WTC11 (cell line): ENCODE results near the gene LBHD1. TPM values are rescaled to one million over a fixed set of nuclear protein-coding genes. Genes with fewer than 3 reads are reported as not detected.

ENCODE experiments used
- ATF1 ChIP-seq: sonication (generic); formaldehyde crosslinking; IDR thresholded peaks from 2 replicates; pipeline ENCODE4 v1.8.1; 2023; ENCODE audit warnings: mild to moderate bottlenecking, moderate library complexity, missing genetic modification reagents
- CREM ChIP-seq: sonication (generic); formaldehyde crosslinking; IDR thresholded peaks from 2 replicates; pipeline ENCODE4 v1.8.1; 2022; ENCODE audit warnings: mild to moderate bottlenecking, missing genetic modification reagents, moderate library complexity
- ETV6 ChIP-seq: sonication (generic); formaldehyde crosslinking; IDR thresholded peaks from 2 replicates; pipeline ENCODE4 v1.8.1; 2022; ENCODE audit warnings: mild to moderate bottlenecking, missing genetic modification reagents
- FOXJ3 ChIP-seq: sonication (generic); formaldehyde crosslinking; IDR thresholded peaks from 2 replicates; pipeline ENCODE4 v1.9.0; 2021; ENCODE audit warnings: missing genetic modification reagents, mild to moderate bottlenecking, borderline replicate concordance
- FOXK1 ChIP-seq: sonication (generic); formaldehyde crosslinking; IDR thresholded peaks from 2 replicates; pipeline ENCODE4 v1.8.0; 2022; ENCODE audit warnings: mild to moderate bottlenecking, moderate library complexity, missing genetic modification reagents
- GABPB1 ChIP-seq: sonication (generic); formaldehyde crosslinking; IDR thresholded peaks from 2 replicates; pipeline ENCODE4 v1.8.1; 2023; ENCODE audit warnings: mild to moderate bottlenecking, missing genetic modification reagents
- GRHL2 ChIP-seq: fragments of 250-450 bp; sonication (Bioruptor Pico); IDR thresholded peaks from 2 replicates; pipeline ENCODE4 v1.8.0; 2022; ENCODE audit warnings: mild to moderate bottlenecking, moderate library complexity; ENCODE audit not compliant: insufficient replicate concordance, severe bottlenecking
- JAZF1 ChIP-seq: fragments of 250-450 bp; sonication (Bioruptor Pico); IDR thresholded peaks from 2 replicates; pipeline ENCODE4 v1.9.0; 2021; ENCODE audit warnings: moderate library complexity, mild to moderate bottlenecking, inconsistent platforms
- KAT7 ChIP-seq: sonication (generic); formaldehyde crosslinking; IDR thresholded peaks from 2 replicates; pipeline ENCODE4 v1.8.1; 2023; ENCODE audit warnings: missing genetic modification reagents, mild to moderate bottlenecking, borderline replicate concordance
- NFYB ChIP-seq: sonication (generic); formaldehyde crosslinking; conservative IDR thresholded peaks from 2 replicates; pipeline ENCODE4 v1.8.0; 2022; ENCODE audit warnings: low read depth, missing genetic modification reagents
- SP1 ChIP-seq: sonication (generic); formaldehyde crosslinking; conservative IDR thresholded peaks from 2 replicates; pipeline ENCODE4 v1.8.1; 2022; ENCODE audit warnings: missing genetic modification reagents
- TEAD1 ChIP-seq: sonication (generic); formaldehyde crosslinking; IDR thresholded peaks from 2 replicates; pipeline ENCODE4 v1.8.0; 2022; ENCODE audit warnings: mild to moderate bottlenecking, missing genetic modification reagents
- TEAD4 ChIP-seq: sonication (generic); formaldehyde crosslinking; IDR thresholded peaks from 2 replicates; pipeline ENCODE4 v1.8.0; 2022; ENCODE audit warnings: mild to moderate bottlenecking, missing genetic modification reagents
- ZBTB21 ChIP-seq: sonication (generic); formaldehyde crosslinking; IDR thresholded peaks from 2 replicates; pipeline ENCODE4 v1.8.1; 2023; ENCODE audit warnings: mild to moderate bottlenecking, missing genetic modification reagents, borderline replicate concordance
- ZNF138 ChIP-seq: sonication (generic); formaldehyde crosslinking; conservative IDR thresholded peaks from 2 replicates; pipeline ENCODE4 v1.8.1; 2022; ENCODE audit warnings: mild to moderate bottlenecking, moderate library complexity, missing genetic modification reagents
- ZNF671 ChIP-seq: fragments of 250-450 bp; sonication (Bioruptor Pico); IDR thresholded peaks from 2 replicates; pipeline ENCODE4 v1.8.0; 2021; ENCODE audit warnings: mild to moderate bottlenecking
- total RNA-seq: library from RNA; stranded (reverse); gene quantifications from 3 replicates; pipeline ENCODE4 v1.2.3, GENCODE V29; 2021
- TF ChIP-seq, protein P1 (sequence below): sonication (generic); formaldehyde crosslinking; IDR thresholded peaks from 2 replicates; pipeline ENCODE4 v1.8.1; 2023; ENCODE audit warnings: mild to moderate bottlenecking, missing genetic modification reagents
- TF ChIP-seq, protein P2 (sequence below): fragments of 250-450 bp; sonication (Bioruptor Pico); IDR thresholded peaks from 2 replicates; pipeline ENCODE4 v1.8.0; 2021; ENCODE audit warnings: mild to moderate bottlenecking
- TF ChIP-seq, protein P3 (sequence below): fragments of 250-450 bp; sonication (Bioruptor Pico); IDR thresholded peaks from 2 replicates; pipeline ENCODE4 v1.9.0; 2021; ENCODE audit warnings: mild to moderate bottlenecking
- TF ChIP-seq, protein P4 (sequence below): sonication (generic); formaldehyde crosslinking; IDR thresholded peaks from 2 replicates; pipeline ENCODE4 v1.8.0; 2023; ENCODE audit warnings: missing genetic modification reagents
- TF ChIP-seq, protein P5 (sequence below): sonication (generic); formaldehyde crosslinking; IDR thresholded peaks from 2 replicates; pipeline ENCODE4 v1.8.1; 2022; ENCODE audit warnings: mild to moderate bottlenecking, missing genetic modification reagents, moderate library complexity, borderline replicate concordance
- TF ChIP-seq, protein P6 (sequence below): sonication (generic); formaldehyde crosslinking; IDR thresholded peaks from 2 replicates; pipeline ENCODE4 v1.8.1; 2022; ENCODE audit warnings: mild to moderate bottlenecking, moderate library complexity, missing genetic modification reagents
- TF ChIP-seq, protein P7 (sequence below): fragments of 200-600 bp; IDR thresholded peaks from 2 replicates; pipeline ENCODE4 v1.8.0; 2022; ENCODE audit warnings: antibody characterized with exemption
- TF ChIP-seq, protein P8 (sequence below): sonication (generic); formaldehyde crosslinking; IDR thresholded peaks from 2 replicates; pipeline ENCODE4 v1.8.1; 2023; ENCODE audit warnings: mild to moderate bottlenecking, missing genetic modification reagents, borderline replicate concordance

Gene LBHD1
- total RNA-seq, 1 experiment from 2014 or later: 4.2 TPM

DNA sequence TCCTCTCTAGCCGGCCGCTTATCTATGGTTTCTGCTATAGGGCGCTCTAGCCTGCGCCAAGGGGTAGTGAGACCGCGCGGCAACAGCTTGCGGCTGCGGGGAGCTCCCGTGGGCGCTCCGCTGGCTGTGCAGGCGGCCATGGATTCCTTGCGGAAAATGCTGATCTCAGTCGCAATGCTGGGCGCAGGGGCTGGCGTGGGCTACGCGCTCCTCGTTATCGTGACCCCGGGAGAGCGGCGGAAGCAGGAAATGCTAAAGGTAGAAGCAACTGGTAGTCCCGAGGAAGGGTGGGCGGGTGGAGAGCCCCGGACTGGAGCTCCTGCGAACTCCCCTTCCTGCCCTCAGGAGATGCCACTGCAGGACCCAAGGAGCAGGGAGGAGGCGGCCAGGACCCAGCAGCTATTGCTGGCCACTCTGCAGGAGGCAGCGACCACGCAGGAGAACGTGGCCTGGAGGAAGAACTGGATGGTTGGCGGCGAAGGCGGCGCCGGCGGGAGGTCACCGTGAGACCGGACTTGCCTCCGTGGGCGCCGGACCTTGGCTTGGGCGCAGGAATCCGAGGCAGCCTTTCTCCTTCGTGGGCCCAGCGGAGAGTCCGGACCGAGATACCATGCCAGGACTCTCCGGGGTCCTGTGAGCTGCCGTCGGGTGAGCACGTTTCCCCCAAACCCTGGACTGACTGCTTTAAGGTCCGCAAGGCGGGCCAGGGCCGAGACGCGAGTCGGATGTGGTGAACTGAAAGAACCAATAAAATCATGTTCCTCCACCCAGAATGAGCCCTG is at the start of gene LBHD1, which contains the start of gene UQCC3 (continued):
- TF ChIP-seq, protein P1, sequence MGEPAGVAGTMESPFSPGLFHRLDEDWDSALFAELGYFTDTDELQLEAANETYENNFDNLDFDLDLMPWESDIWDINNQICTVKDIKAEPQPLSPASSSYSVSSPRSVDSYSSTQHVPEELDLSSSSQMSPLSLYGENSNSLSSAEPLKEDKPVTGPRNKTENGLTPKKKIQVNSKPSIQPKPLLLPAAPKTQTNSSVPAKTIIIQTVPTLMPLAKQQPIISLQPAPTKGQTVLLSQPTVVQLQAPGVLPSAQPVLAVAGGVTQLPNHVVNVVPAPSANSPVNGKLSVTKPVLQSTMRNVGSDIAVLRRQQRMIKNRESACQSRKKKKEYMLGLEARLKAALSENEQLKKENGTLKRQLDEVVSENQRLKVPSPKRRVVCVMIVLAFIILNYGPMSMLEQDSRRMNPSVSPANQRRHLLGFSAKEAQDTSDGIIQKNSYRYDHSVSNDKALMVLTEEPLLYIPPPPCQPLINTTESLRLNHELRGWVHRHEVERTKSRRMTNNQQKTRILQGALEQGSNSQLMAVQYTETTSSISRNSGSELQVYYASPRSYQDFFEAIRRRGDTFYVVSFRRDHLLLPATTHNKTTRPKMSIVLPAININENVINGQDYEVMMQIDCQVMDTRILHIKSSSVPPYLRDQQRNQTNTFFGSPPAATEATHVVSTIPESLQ (CRISPR knock-in tag): no peak
- TF ChIP-seq, protein P2, sequence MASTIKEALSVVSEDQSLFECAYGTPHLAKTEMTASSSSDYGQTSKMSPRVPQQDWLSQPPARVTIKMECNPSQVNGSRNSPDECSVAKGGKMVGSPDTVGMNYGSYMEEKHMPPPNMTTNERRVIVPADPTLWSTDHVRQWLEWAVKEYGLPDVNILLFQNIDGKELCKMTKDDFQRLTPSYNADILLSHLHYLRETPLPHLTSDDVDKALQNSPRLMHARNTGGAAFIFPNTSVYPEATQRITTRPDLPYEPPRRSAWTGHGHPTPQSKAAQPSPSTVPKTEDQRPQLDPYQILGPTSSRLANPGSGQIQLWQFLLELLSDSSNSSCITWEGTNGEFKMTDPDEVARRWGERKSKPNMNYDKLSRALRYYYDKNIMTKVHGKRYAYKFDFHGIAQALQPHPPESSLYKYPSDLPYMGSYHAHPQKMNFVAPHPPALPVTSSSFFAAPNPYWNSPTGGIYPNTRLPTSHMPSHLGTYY (CRISPR knock-in tag): no peak
- TF ChIP-seq ETV6 (CRISPR knock-in tag) (peak; percentile 67), KAT7 (peak; percentile 72; the same call in 1 of the 2 replicates), NFYB (CRISPR knock-in tag) (no peak), SP1 (CRISPR knock-in tag) (peak; percentile 73), FOXK1 (CRISPR knock-in tag) (peak; percentile 82), FOXJ3 (CRISPR knock-in tag) (no peak), ZBTB21 (peak; percentile 68; the same call in 1 of the 2 replicates), GABPB1 (no peak; the same call in 1 of the 2 replicates), CREM (CRISPR knock-in tag) (no peak; the same call in 1 of the 2 replicates), GRHL2 (CRISPR knock-in tag) (no peak), TEAD4 (CRISPR knock-in tag) (no peak; the same call in 1 of the 2 replicates), ZNF138 (CRISPR knock-in tag) (no peak), ZNF671 (CRISPR knock-in tag) (no peak), ATF1 (CRISPR knock-in tag) (no peak), JAZF1 (CRISPR knock-in tag) (no peak), TEAD1 (CRISPR knock-in tag) (no peak)
- TF ChIP-seq, protein P3, sequence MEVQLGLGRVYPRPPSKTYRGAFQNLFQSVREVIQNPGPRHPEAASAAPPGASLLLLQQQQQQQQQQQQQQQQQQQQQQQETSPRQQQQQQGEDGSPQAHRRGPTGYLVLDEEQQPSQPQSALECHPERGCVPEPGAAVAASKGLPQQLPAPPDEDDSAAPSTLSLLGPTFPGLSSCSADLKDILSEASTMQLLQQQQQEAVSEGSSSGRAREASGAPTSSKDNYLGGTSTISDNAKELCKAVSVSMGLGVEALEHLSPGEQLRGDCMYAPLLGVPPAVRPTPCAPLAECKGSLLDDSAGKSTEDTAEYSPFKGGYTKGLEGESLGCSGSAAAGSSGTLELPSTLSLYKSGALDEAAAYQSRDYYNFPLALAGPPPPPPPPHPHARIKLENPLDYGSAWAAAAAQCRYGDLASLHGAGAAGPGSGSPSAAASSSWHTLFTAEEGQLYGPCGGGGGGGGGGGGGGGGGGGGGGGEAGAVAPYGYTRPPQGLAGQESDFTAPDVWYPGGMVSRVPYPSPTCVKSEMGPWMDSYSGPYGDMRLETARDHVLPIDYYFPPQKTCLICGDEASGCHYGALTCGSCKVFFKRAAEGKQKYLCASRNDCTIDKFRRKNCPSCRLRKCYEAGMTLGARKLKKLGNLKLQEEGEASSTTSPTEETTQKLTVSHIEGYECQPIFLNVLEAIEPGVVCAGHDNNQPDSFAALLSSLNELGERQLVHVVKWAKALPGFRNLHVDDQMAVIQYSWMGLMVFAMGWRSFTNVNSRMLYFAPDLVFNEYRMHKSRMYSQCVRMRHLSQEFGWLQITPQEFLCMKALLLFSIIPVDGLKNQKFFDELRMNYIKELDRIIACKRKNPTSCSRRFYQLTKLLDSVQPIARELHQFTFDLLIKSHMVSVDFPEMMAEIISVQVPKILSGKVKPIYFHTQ (CRISPR knock-in tag): no peak
- TF ChIP-seq, protein P4, sequence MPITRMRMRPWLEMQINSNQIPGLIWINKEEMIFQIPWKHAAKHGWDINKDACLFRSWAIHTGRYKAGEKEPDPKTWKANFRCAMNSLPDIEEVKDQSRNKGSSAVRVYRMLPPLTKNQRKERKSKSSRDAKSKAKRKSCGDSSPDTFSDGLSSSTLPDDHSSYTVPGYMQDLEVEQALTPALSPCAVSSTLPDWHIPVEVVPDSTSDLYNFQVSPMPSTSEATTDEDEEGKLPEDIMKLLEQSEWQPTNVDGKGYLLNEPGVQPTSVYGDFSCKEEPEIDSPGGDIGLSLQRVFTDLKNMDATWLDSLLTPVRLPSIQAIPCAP (CRISPR knock-in tag): peak; percentile 61
- TF ChIP-seq, protein P5, sequence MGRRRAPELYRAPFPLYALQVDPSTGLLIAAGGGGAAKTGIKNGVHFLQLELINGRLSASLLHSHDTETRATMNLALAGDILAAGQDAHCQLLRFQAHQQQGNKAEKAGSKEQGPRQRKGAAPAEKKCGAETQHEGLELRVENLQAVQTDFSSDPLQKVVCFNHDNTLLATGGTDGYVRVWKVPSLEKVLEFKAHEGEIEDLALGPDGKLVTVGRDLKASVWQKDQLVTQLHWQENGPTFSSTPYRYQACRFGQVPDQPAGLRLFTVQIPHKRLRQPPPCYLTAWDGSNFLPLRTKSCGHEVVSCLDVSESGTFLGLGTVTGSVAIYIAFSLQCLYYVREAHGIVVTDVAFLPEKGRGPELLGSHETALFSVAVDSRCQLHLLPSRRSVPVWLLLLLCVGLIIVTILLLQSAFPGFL (CRISPR knock-in tag): no peak
- TF ChIP-seq, protein P6, sequence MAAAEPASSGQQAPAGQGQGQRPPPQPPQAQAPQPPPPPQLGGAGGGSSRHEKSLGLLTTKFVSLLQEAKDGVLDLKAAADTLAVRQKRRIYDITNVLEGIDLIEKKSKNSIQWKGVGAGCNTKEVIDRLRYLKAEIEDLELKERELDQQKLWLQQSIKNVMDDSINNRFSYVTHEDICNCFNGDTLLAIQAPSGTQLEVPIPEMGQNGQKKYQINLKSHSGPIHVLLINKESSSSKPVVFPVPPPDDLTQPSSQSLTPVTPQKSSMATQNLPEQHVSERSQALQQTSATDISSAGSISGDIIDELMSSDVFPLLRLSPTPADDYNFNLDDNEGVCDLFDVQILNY: no peak
- TF ChIP-seq, protein P7, sequence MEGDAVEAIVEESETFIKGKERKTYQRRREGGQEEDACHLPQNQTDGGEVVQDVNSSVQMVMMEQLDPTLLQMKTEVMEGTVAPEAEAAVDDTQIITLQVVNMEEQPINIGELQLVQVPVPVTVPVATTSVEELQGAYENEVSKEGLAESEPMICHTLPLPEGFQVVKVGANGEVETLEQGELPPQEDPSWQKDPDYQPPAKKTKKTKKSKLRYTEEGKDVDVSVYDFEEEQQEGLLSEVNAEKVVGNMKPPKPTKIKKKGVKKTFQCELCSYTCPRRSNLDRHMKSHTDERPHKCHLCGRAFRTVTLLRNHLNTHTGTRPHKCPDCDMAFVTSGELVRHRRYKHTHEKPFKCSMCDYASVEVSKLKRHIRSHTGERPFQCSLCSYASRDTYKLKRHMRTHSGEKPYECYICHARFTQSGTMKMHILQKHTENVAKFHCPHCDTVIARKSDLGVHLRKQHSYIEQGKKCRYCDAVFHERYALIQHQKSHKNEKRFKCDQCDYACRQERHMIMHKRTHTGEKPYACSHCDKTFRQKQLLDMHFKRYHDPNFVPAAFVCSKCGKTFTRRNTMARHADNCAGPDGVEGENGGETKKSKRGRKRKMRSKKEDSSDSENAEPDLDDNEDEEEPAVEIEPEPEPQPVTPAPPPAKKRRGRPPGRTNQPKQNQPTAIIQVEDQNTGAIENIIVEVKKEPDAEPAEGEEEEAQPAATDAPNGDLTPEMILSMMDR: no peak
- TF ChIP-seq, protein P8, sequence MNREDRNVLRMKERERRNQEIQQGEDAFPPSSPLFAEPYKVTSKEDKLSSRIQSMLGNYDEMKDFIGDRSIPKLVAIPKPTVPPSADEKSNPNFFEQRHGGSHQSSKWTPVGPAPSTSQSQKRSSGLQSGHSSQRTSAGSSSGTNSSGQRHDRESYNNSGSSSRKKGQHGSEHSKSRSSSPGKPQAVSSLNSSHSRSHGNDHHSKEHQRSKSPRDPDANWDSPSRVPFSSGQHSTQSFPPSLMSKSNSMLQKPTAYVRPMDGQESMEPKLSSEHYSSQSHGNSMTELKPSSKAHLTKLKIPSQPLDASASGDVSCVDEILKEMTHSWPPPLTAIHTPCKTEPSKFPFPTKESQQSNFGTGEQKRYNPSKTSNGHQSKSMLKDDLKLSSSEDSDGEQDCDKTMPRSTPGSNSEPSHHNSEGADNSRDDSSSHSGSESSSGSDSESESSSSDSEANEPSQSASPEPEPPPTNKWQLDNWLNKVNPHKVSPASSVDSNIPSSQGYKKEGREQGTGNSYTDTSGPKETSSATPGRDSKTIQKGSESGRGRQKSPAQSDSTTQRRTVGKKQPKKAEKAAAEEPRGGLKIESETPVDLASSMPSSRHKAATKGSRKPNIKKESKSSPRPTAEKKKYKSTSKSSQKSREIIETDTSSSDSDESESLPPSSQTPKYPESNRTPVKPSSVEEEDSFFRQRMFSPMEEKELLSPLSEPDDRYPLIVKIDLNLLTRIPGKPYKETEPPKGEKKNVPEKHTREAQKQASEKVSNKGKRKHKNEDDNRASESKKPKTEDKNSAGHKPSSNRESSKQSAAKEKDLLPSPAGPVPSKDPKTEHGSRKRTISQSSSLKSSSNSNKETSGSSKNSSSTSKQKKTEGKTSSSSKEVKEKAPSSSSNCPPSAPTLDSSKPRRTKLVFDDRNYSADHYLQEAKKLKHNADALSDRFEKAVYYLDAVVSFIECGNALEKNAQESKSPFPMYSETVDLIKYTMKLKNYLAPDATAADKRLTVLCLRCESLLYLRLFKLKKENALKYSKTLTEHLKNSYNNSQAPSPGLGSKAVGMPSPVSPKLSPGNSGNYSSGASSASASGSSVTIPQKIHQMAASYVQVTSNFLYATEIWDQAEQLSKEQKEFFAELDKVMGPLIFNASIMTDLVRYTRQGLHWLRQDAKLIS (CRISPR knock-in tag): no peak
